Thyroid gland (tissue), 4 donors: Measurements from ENCODE around the gene CFAP251. TPM values are rescaled to one million over a fixed set of nuclear protein-coding genes. Genes with fewer than 3 reads are reported as not detected.
"Not testable (repeated sequence)": the region's sequence is repeated elsewhere in the genome, so short reads cannot be mapped to it uniquely, and the experiment has no call there.

Source experiments
- DNase-seq, 2 donors: peaks; one replicate each; pipeline ENCODE4 v3.0.0-alpha.2; 2019
- H3K27ac ChIP-seq, 3 donors: fragments of 200-600 bp; sonication (generic); 1 replicate in 2 of 3; 2 replicates in 1 of 3; pipeline ENCODE4 v1.5.1; 2016 to 2019; ENCODE audit warnings: mild to moderate bottlenecking in 1 of 3, moderate library complexity in 1 of 3
- H3K27me3 ChIP-seq: fragments of 200-600 bp; sonication (generic); one replicate; pipeline ENCODE4 v1.5.1; 2019
- H3K36me3 ChIP-seq, 2 donors: fragments of 200-600 bp; sonication (generic); one replicate each; pipeline ENCODE4 v1.5.1; 2016 to 2019
- H3K4me1 ChIP-seq, 2 donors: fragments of 200-600 bp; sonication (generic); one replicate each; pipeline ENCODE4 v1.5.1; 2017 to 2019
- H3K4me3 ChIP-seq, 3 donors: fragments of 200-600 bp; sonication (generic); replicated peaks in 1 of 3; 1 replicate in 2 of 3; 2 replicates in 1 of 3; pipeline ENCODE4 v1.5.1; 2016; ENCODE audit warnings: mild to moderate bottlenecking in 1 of 3
- H3K9me3 ChIP-seq: fragments of 200-600 bp; sonication (generic); one replicate; pipeline ENCODE4 v1.5.1; 2017
- CTCF ChIP-seq, 6 experiments: fragments of 200-600 bp in 3 of 6; fragments of 450-650 bp in 3 of 6; sonication (generic) in 3 of 6; IDR thresholded peaks; one replicate each; pipeline ENCODE4 v1.5.1; 2016 to 2019; ENCODE audit warnings: antibody characterized with exemption in 6 of 6, mild to moderate bottlenecking in 2 of 6, inconsistent platforms in 1 of 6, moderate library complexity in 1 of 6
- POLR2A ChIP-seq, 2 donors: fragments of 450-650 bp; IDR thresholded peaks; one replicate each; pipeline ENCODE4 v1.6.1; 2017; ENCODE audit warnings: antibody characterized with exemption in 2 of 2, mild to moderate bottlenecking in 2 of 2, moderate library complexity in 1 of 2
- WGBS, 2 donors: methylation state at CpG; one replicate each; pipeline ENCODE4 v1.1.5; 2017; 5-methylcytosine and 5-hydroxymethylcytosine counted together
- intact Hi-C: fragments of 100-400 bp; cut with DNase I; formaldehyde crosslinking; loops from one replicate; pipeline ENCODE4 v1.15.1; 2023
- total RNA-seq, 4 donors: library from RNA; depleted of rRNA; stranded (reverse); fragments of >200 nt; gene quantifications; one replicate each; pipeline ENCODE4 v1.2.3, GENCODE V29; 2016

Gene CFAP251
- total RNA-seq, 4 donors from 2014 or later = 17.7 to 27.0 (median 23.7) TPM

- no peak overlapping the region for H3K27ac ChIP-seq
- H3K4me3 ChIP-seq = no peak overlapping the region
- TF ChIP-seq POLR2A (IDR thresholded peaks at IDR 0.05) (no peak), CTCF (IDR thresholded peaks at IDR 0.05) (no peak)
- H3K4me1 ChIP-seq = peaks cover 8 to 26% of the 10 kb centered on the region in 2 donors
- DNase-seq = no peak
- intact Hi-C loops = no loop called here
- WGBS, 2 donors = 86 to 94% methylated on average over 2 of the region's 2 CpGs
- no peaks in the 10 kb centered on the region for H3K9me3 ChIP-seq
- peaks cover 13 to 14% of the 10 kb centered on the region in 2 donors for H3K36me3 ChIP-seq
- no peaks in the 10 kb centered on the region for H3K27me3 ChIP-seq
Observed at GRCh38 chr12:121921066-121921465, 2.7 kb downstream of the CFAP251 start.

GRCh38 chr12:121925358-121925695 lies 6.9 kb downstream of the CFAP251 start:
- no peaks in the 10 kb centered on the region for H3K9me3 ChIP-seq
- intact Hi-C loops = no loop called here
- 55 to 69% methylated on average over 7 of the region's 7 CpGs for WGBS, 2 donors
- no peaks in the 10 kb centered on the region for H3K27me3 ChIP-seq
- no peak overlapping the region for H3K4me3 ChIP-seq
- DNase-seq = no peak
- H3K27ac ChIP-seq = peak overlapping the region; percentile 73 to 79 (median 77)
- H3K4me1 ChIP-seq = peaks cover 0 to 21% of the 10 kb centered on the region in 2 donors
- TF ChIP-seq CTCF (IDR thresholded peaks at IDR 0.05) = no peak
- no peak for TF ChIP-seq POLR2A (IDR thresholded peaks at IDR 0.05)
- H3K36me3 ChIP-seq = no peaks in the 10 kb centered on the region

GRCh38 chr12:121926874-121927706 lies 8.7 kb downstream of the CFAP251 start:
- WGBS, 2 donors = 84 to 85% methylated on average over 7 of the region's 7 CpGs
- TF ChIP-seq CTCF (IDR thresholded peaks at IDR 0.05) (no peak), POLR2A (IDR thresholded peaks at IDR 0.05) (no peak)
- no peak overlapping the region for H3K27ac ChIP-seq
- peaks cover 0 to 22% of the 10 kb centered on the region in 2 donors for H3K4me1 ChIP-seq
- H3K9me3 ChIP-seq = no peaks in the 10 kb centered on the region
- intact Hi-C loops = no loop called here
- H3K36me3 ChIP-seq = no peaks in the 10 kb centered on the region
- DNase-seq = no peak
- H3K27me3 ChIP-seq = no peaks in the 10 kb centered on the region
- no peak overlapping the region for H3K4me3 ChIP-seq

- Histone ChIP-seq H3K4me1 (peaks cover 0 to 30% of the 10 kb centered on the region in 2 donors), H3K27me3 (no peaks in the 10 kb centered on the region), H3K36me3 (no peaks in the 10 kb centered on the region), H3K9me3 (no peaks in the 10 kb centered on the region), H3K27ac (no peak overlapping the region), H3K4me3 (no peak overlapping the region)
- no peak for DNase-seq
- 67 to 82% methylated on average over 5 of the region's 5 CpGs for WGBS, 2 donors
- intact Hi-C loops = no loop called here
- TF ChIP-seq POLR2A (IDR thresholded peaks at IDR 0.05) (no peak), CTCF (IDR thresholded peaks at IDR 0.05) (no peak)
Observed at GRCh38 chr12:121927813-121928212, 9.4 kb downstream of the CFAP251 start.

- H3K36me3 ChIP-seq, intact Hi-C loops, H3K9me3 ChIP-seq, H3K27ac ChIP-seq, H3K27me3 ChIP-seq, H3K4me3 ChIP-seq, DNase-seq: not testable (repeated sequence)
- peaks cover 4 to 30% of the 10 kb centered on the region in 2 donors for H3K4me1 ChIP-seq
- WGBS, 2 donors = 94 to 98% methylated on average over 7 of the region's 7 CpGs
Observed at GRCh38 chr12:121929545-121929944, 11.2 kb downstream of the CFAP251 start.
